Neural cell (in vitro differentiated cells): ENCODE measurements around the gene DNM3.

Experiments
- EP300 ChIP-seq: fragments of 450-650 bp; conservative IDR thresholded peaks from 2 replicates; pipeline ENCODE4 v1.6.1; 2014; ENCODE audit warnings: antibody characterized with exemption, mild to moderate bottlenecking, moderate library complexity; ENCODE audit not compliant: poor library complexity, severe bottlenecking
- EZH2 ChIP-seq: fragments of 200-600, 300-800 bp; shearing (Covaris generic), sonication (generic); IDR thresholded peaks from 2 replicates; pipeline ENCODE4 v1.6.1; 2014; ENCODE audit warnings: antibody characterized with exemption, low read length, borderline replicate concordance, mild to moderate bottlenecking; ENCODE audit not compliant: insufficient read depth, poor library complexity, severe bottlenecking
- POLR2AphosphoS5 ChIP-seq: IDR thresholded peaks from 2 replicates; pipeline ENCODE4 v1.6.1; 2012
- RAD21 ChIP-seq: fragments of 450-650 bp; conservative IDR thresholded peaks from 2 replicates; pipeline ENCODE4 v1.6.1; 2014; ENCODE audit warnings: antibody characterized with exemption, mild to moderate bottlenecking, moderate library complexity
- TF ChIP-seq, protein P1 (sequence below): fragments of 450-650 bp; IDR thresholded peaks from 2 replicates; pipeline ENCODE4 v1.5.1; 2014; ENCODE audit warnings: antibody characterized with exemption, mild to moderate bottlenecking, moderate library complexity; ENCODE audit not compliant: poor library complexity, severe bottlenecking
- TF ChIP-seq, protein P2 (sequence below): IDR thresholded peaks from 2 replicates; pipeline ENCODE4 v1.6.1; 2012; ENCODE audit warnings: borderline replicate concordance

GRCh38 chr1:172373864-172374263, 532.6 kb downstream of the DNM3 start:
- TF ChIP-seq EZH2 (no peak), POLR2AphosphoS5 (no peak), RAD21 (no peak), EP300 (no peak)
- TF ChIP-seq, protein P1, sequence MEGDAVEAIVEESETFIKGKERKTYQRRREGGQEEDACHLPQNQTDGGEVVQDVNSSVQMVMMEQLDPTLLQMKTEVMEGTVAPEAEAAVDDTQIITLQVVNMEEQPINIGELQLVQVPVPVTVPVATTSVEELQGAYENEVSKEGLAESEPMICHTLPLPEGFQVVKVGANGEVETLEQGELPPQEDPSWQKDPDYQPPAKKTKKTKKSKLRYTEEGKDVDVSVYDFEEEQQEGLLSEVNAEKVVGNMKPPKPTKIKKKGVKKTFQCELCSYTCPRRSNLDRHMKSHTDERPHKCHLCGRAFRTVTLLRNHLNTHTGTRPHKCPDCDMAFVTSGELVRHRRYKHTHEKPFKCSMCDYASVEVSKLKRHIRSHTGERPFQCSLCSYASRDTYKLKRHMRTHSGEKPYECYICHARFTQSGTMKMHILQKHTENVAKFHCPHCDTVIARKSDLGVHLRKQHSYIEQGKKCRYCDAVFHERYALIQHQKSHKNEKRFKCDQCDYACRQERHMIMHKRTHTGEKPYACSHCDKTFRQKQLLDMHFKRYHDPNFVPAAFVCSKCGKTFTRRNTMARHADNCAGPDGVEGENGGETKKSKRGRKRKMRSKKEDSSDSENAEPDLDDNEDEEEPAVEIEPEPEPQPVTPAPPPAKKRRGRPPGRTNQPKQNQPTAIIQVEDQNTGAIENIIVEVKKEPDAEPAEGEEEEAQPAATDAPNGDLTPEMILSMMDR = no peak
- TF ChIP-seq, protein P2, sequence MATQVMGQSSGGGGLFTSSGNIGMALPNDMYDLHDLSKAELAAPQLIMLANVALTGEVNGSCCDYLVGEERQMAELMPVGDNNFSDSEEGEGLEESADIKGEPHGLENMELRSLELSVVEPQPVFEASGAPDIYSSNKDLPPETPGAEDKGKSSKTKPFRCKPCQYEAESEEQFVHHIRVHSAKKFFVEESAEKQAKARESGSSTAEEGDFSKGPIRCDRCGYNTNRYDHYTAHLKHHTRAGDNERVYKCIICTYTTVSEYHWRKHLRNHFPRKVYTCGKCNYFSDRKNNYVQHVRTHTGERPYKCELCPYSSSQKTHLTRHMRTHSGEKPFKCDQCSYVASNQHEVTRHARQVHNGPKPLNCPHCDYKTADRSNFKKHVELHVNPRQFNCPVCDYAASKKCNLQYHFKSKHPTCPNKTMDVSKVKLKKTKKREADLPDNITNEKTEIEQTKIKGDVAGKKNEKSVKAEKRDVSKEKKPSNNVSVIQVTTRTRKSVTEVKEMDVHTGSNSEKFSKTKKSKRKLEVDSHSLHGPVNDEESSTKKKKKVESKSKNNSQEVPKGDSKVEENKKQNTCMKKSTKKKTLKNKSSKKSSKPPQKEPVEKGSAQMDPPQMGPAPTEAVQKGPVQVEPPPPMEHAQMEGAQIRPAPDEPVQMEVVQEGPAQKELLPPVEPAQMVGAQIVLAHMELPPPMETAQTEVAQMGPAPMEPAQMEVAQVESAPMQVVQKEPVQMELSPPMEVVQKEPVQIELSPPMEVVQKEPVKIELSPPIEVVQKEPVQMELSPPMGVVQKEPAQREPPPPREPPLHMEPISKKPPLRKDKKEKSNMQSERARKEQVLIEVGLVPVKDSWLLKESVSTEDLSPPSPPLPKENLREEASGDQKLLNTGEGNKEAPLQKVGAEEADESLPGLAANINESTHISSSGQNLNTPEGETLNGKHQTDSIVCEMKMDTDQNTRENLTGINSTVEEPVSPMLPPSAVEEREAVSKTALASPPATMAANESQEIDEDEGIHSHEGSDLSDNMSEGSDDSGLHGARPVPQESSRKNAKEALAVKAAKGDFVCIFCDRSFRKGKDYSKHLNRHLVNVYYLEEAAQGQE = no peak
